Ovary (tissue), 10 donors: ENCODE data around the gene NDUFS4. TPM values are rescaled to one million over a fixed set of nuclear protein-coding genes. Genes with fewer than 3 reads are reported as not detected.

Experiments
- DNase-seq, 5 donors: peaks; one replicate each; pipeline ENCODE4 v3.0.0-alpha.2; 2019 to 2020
- H3K27ac ChIP-seq, 2 donors: fragments of 200-600 bp; one replicate each; pipeline versions ENCODE4 v1.5.1 to v1.8.0; 2019 to 2022
- H3K27me3 ChIP-seq: fragments of 200-600 bp; one replicate; pipeline ENCODE4 v1.8.0; 2022
- H3K36me3 ChIP-seq: fragments of 200-600 bp; sonication (generic); one replicate; pipeline ENCODE4 v1.5.1; 2019
- H3K4me1 ChIP-seq: one replicate; pipeline ENCODE4 v1.8.1; 2013; ENCODE audit warnings: mild to moderate bottlenecking, moderate library complexity; ENCODE audit not compliant: insufficient read depth
- H3K4me3 ChIP-seq: fragments of 200-600 bp; sonication (generic); one replicate; pipeline ENCODE4 v1.5.1; 2017
- H3K9me3 ChIP-seq, 2 donors: fragments of 200-600 bp in 1 of 2; sonication (generic) in 1 of 2; one replicate each; pipeline versions ENCODE4 v1.5.1 to v1.8.1; 2013 to 2019; ENCODE audit warnings: mild to moderate bottlenecking in 1 of 2, moderate library complexity in 1 of 2
- CTCF ChIP-seq, 3 donors: fragments of 450-650 bp in 2 of 3; fragments of 200-600 bp in 1 of 3; IDR thresholded peaks; one replicate each; pipeline versions ENCODE4 v1.5.1 to v1.8.0; 2016 to 2022; ENCODE audit warnings: antibody characterized with exemption in 3 of 3, mild to moderate bottlenecking in 1 of 3
- EP300 ChIP-seq: sonication (generic); formaldehyde crosslinking; IDR thresholded peaks from one replicate; pipeline ENCODE4 v1.6.1; 2017; ENCODE audit warnings: antibody characterized with exemption
- POLR2A ChIP-seq: fragments of 450-650 bp; IDR thresholded peaks from one replicate; pipeline ENCODE4 v1.6.1; 2017; ENCODE audit warnings: antibody characterized with exemption, mild to moderate bottlenecking, moderate library complexity
- WGBS, 3 donors: extraction: QIAGEN DNeasy Blood & Tissue Kit in 1 of 3; methylation state at CpG; one replicate each; pipeline versions ENCODE4 v1.1.5 to v1.1.7; 2013 to 2017; 5-methylcytosine and 5-hydroxymethylcytosine counted together
- intact Hi-C, 4 donors: fragments of 100-400 bp; cut with DNase I; formaldehyde crosslinking; loops; one replicate each; pipeline versions ENCODE4 v1.11.0 to v1.15.1; 2022 to 2023
- long read RNA-seq, 3 donors: library from polyadenylated mRNA in 2 of 3; unstranded in 2 of 3; transcript quantifications; one replicate each; pipeline ENCODE4 v2.0.0 and lab custom pipeline, GENCODE V29; 2021 to 2026
- polyA plus RNA-seq, 2 donors: library from polyadenylated mRNA; stranded (reverse); fragments of 200-250 nt in 1 of 2; fragments of 350-450 nt in 1 of 2; fragmentation: Illumina TruSeq in 1 of 2; extraction: RNeasy Lipid Tissue Mini Kit (QIAGEN cat#74804) in 1 of 2; gene quantifications; one replicate each; pipeline ENCODE4 v1.2.3, GENCODE V29; 2013 to 2014
- total RNA-seq, 7 donors: library from RNA; depleted of rRNA in 2 of 7; stranded (reverse); fragments of >200 nt in 2 of 7; fragmentation: NEBNext Ultra II Directional in 3 of 7; extraction: Animal tissue kit (Norgen Biotek cat#: 25700) in 3 of 7; gene quantifications; one replicate each; pipeline versions ENCODE4 v1.1.0 to v1.2.4, GENCODE V29; 2016 to 2023
- donor health status: DM: no; HTN: no; CAD: no; lungs with moderate emphysema.
- donor health status: DM: no; HTN: no; CAD: no.
- donor health status: Bipolar disorder and iron deficiency.
- donor health status: DM: yes; HTN: yes; CAD: no.
- donor health status: DM: no; HTN: no; CAD: no.
- donor health status: DM: yes; HTN: yes; CAD: no.

NDUFS4 gene
- 100 to 1,000 TPM in 3 of 7 donors, 10 to 100 TPM in 4; 75.1 to 104 (median 87.5) TPM for total RNA-seq
- 100 to 1,000 TPM; 107 to 145 TPM for polyA plus RNA-seq
- long read RNA-seq, donor 1, transcript NDUFS4-201 (5 exons, 675 nt), result major isoform, 18 of 25 reads
- long read RNA-seq, donor 1, partial matches to known transcripts, result 1 of 25 reads
- long read RNA-seq, donor 1, other reads (novel, unspliced or antisense), result 3 of 25 reads
- long read RNA-seq, donor 2, transcript NDUFS4-204 (6 exons, 833 nt), result minor isoform, 9 of 88 reads
- long read RNA-seq, donor 2, transcript NDUFS4-201 (5 exons, 675 nt), result major isoform, 77 of 88 reads
- long read RNA-seq, donor 2, partial matches to known transcripts, result 0 of 88 reads
- long read RNA-seq, donor 2, other reads (novel, unspliced or antisense), result 0 of 88 reads
- long read RNA-seq, donor 3, transcript NDUFS4-201 (5 exons, 675 nt), result major isoform, 29 of 33 reads
- long read RNA-seq, donor 3, partial matches to known transcripts, result 2 of 33 reads
- long read RNA-seq, donor 3, other reads (novel, unspliced or antisense), result 1 of 33 reads

GRCh38 chr5:53560506-53561191 is at the start of gene NDUFS4:
Gene NDUFS4 (plus strand): TSS chr5:53560639. CDS start chr5:53560663, 24 bp downstream.
- H3K27ac ChIP-seq, result peak within 1 kb of the TSS; percentile 67 to 77
- H3K9me3 ChIP-seq, result no peaks in the 10 kb centered on the region
- DNase-seq, result peak; percentile 84 to 90 (median 85)
- H3K4me3 ChIP-seq, result peak within 1 kb of the TSS; percentile 83
- whole genome bisulfite sequencing, 3 donors, result 0 to 1% (median 0%) methylated on average over 30 of the region's 30 CpGs
- no peak for TF ChIP-seq EP300
- peak; percentile 51 for TF ChIP-seq POLR2A
- TF ChIP-seq CTCF (IDR thresholded peaks at IDR 0.05), result no peak
- H3K27me3 ChIP-seq, result no peaks in the 10 kb centered on the region
- H3K36me3 ChIP-seq, result no peaks in the 10 kb centered on the region
- peaks cover 4% of the 10 kb centered on the region for H3K4me1 ChIP-seq
- intact Hi-C loops, result loop anchor here in 1 of 4 donors (10.0 kb wide), 1 partner anchor 76 kb away; the partner anchor contains the start of gene FST

- Histone ChIP-seq H3K36me3 (no peaks in the 10 kb centered on the region), H3K27ac (no peak overlapping the region), H3K4me1 (no peaks in the 10 kb centered on the region), H3K27me3 (no peaks in the 10 kb centered on the region), H3K9me3 (peaks cover 0 to 4% of the 10 kb centered on the region in 2 donors), H3K4me3 (no peak overlapping the region)
- TF ChIP-seq CTCF (IDR thresholded peaks at IDR 0.05), result no peak
- TF ChIP-seq EP300, result no peak
- TF ChIP-seq POLR2A, result no peak
- DNase-seq, result no peak
- intact Hi-C loops, result no loop called here
Observed at GRCh38 chr5:53512539-53512938, 47.9 kb upstream of the NDUFS4 start.

- Histone ChIP-seq H3K9me3 (no peaks in the 10 kb centered on the region), H3K27ac (no peak overlapping the region), H3K27me3 (no peaks in the 10 kb centered on the region), H3K4me3 (no peak overlapping the region), H3K36me3 (no peaks in the 10 kb centered on the region), H3K4me1 (no peaks in the 10 kb centered on the region)
- DNase-seq, result no peak
- TF ChIP-seq EP300 (no peak), POLR2A (no peak)
- 87 to 90% (median 87%) methylated on average over 6 of the region's 6 CpGs for WGBS, 3 donors
- intact Hi-C loops, result no loop called here
Observed at GRCh38 chr5:53515988-53516387, 44.5 kb upstream of the NDUFS4 start.

GRCh38 chr5:53520813-53521212 is 39.6 kb upstream of the NDUFS4 start:
- Histone ChIP-seq H3K4me1 (no peaks in the 10 kb centered on the region), H3K36me3 (no peaks in the 10 kb centered on the region), H3K4me3 (no peak overlapping the region), H3K9me3 (no peaks in the 10 kb centered on the region), H3K27me3 (no peaks in the 10 kb centered on the region), H3K27ac (no peak overlapping the region)
- no peak for DNase-seq
- intact Hi-C loops, result no loop called here
- TF ChIP-seq EP300, result no peak
- no peak for TF ChIP-seq POLR2A
- TF ChIP-seq CTCF (IDR thresholded peaks at IDR 0.05), result no peak
